NCI-H226 (cell line): ENCODE results near the gene SSTR5.
A peak's percentile ranks its signal among the peaks of the same experiment; 100 is the strongest.

Source experiments
- DNase-seq: peaks from one replicate; pipeline ENCODE4 v3.0.0-alpha.2; 2015

The SSTR5 gene

DNA sequence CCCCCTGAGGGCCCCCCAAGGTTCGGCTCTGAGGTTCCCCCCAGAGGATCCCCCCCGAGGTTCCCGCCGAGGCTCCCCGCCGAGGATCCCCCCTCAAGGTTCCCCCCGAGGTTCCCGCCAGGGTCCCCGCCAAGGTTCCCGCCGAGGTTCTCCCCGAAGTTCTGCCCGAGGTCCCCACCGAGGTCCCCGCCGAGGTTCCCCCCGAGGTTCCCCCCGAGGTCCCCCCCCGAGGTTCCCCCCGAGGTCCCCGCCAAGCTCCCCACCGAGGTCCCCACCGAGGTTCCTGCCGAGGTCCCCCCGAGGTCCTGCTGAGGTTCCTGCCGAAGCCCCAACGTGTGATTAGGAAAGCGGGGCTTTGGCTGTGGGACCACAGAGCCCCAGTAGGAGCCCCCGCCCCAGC is 32.2 kb upstream of the SSTR5 start:
- no peak for DNase-seq

GRCh38 chr16:1042049-1042744 is 30.4 kb upstream of the SSTR5 start:
- no peak for DNase-seq

GRCh38 chr16:1042866-1043265 is 29.7 kb upstream of the SSTR5 start:
- no peak for DNase-seq

DNA sequence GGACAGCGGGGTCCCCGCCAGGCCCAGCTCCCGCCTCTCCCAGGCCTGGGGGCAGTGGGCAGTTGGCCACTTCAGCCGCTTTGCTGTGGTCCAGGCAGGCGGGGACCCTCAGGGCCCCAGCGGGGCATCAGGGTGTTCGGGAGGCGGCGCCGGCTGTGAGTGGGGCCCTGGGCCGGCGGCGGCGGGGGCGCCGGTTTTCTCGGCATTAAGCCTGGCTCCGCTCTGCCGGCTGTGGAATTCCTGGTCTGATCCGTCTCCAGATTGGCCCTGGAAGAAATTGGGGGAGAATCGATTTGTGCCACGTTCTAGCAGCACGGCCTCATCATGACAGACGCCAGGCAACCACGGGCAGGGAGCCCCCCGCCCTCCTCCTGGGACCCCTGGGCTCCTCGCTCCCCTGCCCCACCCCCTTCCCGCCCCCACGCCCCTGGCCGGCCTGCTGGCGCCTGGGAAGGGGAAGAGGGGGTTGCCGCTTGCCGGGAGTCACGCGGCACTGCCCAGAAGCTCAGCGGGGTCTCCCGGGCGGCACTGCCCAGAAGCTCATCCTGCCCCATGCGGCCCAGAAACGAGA is 28.6 kb upstream of the SSTR5 start:
- DNase-seq: no peak

DNA sequence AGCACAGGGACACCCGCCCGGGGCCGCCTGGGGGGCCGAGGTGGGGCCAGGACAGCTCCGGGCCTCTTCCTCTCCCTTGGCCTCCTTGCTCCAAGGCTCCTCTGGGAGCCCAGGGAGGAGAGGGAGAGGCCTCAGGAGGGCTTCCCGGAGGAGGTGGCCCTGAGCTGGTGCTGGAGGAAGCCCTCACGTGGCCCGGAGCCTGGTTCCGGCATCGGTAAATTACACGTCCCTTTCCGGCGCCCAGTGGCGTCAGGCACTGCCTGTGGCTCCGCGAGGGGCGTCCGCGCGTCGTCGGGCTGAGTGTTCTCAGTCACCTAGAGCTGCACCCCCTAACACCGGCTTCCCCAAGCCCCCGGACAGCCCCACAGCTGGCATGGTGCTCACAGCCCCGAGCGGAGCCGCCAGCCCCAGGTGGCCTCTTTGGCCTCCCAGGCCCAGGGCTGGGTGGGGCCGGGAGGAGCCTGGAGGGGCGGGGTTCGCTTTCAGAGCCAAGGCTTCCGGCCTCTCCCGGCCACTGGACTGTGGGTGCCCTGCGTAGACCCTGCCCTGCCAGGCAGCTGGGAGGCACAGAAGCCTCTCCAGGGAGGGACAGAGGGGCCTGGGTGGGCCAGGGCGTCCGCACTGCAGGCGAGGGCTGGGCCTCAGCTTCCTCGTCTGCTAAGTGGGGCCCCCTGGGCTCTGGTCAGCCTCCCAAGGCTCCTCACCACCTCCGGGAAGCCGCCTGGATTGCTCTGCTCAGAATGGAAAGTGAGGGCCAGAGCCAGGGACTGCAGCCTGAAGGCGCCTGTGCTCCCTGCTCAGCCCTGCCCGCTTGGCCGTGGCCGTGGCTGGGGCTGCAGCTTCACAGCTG is 27.9 kb upstream of the SSTR5 start:
- no peak for DNase-seq

- no peak for DNase-seq
Observed at GRCh38 chr16:1045310-1045992, 27.1 kb upstream of the SSTR5 start.

DNA sequence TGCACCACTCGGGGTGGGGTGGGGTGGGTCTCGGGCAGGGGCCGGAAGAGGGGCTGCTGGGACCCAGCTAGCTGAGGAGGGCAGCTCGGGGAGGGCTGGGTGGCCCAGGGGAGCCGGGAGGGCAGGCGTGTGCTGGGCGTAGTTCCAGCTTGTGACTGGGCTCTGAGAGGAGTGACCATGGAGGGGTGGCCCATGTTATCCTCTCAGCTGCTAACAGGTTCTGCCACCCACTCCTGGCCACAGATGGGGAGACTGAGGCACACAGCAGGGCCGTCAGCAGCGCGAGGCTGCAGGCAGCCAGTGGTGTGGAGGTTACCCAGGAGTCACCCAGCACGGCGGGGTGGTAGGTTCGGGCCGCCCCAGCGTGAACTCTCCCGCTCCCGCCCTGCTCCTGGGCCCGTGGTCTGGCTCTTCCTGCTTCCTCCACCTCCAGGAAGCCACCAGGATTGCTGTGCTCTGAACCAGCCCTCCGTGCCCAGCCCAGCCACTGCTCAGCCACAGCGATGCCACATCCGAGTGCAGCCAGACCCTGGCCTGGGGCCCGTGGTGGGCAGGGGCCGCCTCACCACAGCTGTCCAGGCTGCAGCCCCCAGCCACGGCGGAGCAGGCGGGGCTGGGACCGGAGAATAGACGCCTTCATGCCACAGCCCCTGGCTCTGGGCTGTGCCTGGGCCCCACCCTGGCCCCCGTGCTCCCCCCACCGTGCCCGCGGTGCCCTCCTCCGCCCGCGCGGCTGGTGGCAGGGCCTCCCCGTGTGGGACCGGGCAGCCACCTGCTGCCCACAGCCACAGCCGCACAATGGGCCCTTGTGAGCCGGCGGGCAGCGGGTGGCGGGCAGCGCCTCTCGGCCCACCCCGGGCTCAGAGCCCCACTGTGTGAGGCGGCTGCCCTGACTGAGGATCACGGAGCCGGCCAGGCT is 26.3 kb upstream of the SSTR5 start:
- no peak for DNase-seq

GRCh38 chr16:1047123-1047522 is 25.4 kb upstream of the SSTR5 start:
- DNase-seq: no peak

DNA sequence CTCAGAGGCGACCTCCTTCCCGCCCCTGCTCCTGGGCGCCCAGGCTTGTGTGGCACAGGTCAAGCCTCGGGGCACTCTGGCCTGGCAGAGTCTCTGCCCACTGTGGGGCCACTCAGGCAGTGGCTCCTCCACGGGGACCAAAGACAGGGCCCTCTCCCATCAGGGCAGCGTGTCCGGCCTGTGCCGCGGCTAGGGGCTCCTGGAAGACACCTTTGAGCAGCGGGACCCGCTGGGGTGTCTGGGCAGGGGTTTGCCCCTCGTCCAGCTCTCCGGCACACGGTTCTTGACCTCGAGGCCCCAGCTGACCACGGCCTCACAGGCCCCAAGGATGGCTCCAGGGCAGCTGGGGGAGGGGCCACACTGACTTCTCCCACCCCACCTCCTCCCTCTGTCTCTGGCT is 24.7 kb upstream of the SSTR5 start:
- no peak for DNase-seq

DNA sequence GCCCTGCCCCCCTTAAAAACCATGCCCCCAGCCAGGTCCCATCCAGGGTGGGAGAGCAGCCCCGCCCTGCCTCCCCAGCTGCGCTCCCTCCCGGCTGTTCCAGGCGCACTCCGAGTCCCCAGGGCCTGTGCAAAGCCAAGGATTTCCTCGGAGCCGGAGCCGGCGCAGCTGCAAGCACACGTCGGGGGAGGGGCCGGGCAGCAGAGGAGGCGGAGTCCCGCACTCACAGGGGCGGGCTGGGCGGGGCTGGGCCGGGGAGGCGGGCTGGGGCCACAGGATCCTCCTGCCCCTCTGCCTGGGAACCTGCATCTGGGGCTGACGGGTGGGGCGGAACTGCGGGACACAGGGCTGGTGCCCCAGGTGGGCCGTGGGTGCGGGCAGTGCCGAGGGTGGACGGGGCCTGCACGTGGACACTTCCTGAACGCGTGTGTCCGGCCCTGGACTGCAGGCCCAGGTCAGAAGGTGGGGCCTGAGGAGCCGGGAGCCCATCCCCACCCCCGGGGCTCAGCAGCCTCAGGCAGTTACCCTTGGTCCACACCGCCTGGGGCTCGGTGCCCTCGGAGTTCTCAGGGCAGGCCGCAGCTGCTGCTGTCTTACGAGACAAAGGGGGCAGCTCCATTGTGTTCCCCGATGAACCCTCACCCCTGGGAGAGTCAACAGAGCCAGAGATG is 24.0 kb upstream of the SSTR5 start:
- DNase-seq: no peak

DNA sequence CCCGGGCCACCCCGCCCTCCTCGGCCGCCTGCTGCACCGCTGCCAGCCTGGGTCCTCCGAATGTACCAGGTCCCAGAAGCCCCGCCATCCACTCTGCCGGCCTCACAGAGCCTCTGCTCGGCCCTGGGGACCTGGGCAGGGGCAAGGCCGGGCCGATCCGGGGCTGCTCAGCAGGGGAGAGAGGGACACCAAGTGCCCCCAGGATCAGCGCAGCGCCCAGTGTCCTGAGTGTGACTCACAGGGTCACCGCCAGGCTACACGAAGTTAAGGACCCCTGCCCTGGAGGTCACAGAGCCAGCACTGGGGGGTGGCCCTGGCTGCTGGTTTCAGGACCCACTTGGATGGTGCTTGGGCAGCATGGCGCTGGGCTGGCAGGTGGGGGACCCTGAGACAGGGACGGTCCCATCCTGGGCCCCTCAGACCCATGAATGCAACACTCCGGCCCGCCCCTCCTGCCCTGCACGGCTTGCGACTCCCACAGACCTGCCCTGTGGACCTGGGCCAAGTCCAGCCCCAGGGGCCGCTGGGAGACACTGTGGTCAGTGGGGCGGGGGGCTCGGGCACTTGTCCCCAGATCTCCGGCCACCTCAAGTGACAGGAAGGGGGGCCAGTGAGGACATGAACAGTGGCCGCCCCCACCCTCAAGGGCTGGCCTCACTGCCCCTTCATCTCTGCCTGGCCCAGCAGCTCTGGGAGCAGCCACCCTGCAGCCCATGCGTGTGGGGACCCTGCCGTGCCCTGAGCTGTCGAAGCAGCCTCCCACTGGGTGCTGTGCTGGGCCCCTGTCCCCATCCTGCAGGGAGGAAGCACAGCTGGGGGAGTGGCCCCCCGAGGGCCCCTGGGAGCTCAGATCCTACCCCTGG is 23.2 kb upstream of the SSTR5 start:
- no peak for DNase-seq

DNA sequence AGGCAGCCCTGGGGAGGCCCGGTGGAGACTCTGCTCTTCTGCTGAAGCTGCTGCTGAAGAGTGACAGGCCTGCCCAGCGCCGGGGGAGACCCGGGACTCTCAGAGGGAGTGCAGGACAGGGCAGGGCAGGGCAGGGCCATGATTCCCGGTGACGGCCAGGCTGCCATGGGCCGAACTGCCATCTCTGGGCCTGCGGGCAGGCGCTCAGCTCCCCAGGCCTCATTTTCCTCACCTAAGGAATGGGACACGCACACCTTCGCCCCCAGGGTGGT is 22.6 kb upstream of the SSTR5 start:
- DNase-seq: no peak

- DNase-seq: no peak
Observed at GRCh38 chr16:1050516-1050915, 22.0 kb upstream of the SSTR5 start.

- DNase-seq: no peak
Observed at GRCh38 chr16:1050921-1051320, 21.6 kb upstream of the SSTR5 start.

DNA sequence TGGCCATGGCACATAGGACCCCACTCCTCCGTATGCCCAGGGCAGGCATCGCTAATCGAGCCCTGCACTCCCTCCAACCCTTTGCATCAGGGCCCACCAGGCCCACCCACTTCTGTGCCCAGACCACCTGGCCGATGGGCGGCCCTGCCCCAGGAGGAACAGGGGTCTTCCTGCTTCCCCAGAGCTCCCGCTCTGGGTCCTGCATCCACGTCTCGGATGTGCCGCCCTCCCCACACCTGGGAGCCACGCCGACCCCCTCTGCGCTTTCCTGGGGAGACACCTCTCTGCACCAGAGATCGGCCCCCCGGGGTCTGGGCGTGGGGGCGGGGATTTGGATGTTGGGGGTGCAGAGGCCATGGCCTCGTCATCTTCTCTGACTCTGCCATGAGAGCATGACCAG is 21.1 kb upstream of the SSTR5 start:
- DNase-seq: no peak

DNA sequence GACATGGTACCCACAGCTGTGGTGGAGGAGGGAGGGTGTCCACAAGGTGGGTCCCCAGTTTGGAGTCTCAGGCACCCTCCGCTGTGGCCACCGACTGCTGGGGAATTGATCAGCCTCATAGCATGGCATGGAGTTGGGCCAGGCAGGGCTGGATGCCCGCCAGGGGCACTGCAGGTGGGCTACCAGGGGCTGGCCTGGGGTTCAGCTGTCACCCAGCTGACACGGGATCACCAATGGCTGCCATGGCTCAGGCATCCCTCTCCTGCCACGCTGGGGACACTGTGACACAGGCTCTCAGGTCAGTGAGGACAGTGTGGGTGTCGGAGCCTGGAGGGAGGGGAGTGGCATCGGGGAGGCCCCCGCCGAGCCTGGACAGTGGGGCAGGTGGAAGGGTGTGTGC is 19.8 kb upstream of the SSTR5 start:
- DNase-seq: no peak

DNA sequence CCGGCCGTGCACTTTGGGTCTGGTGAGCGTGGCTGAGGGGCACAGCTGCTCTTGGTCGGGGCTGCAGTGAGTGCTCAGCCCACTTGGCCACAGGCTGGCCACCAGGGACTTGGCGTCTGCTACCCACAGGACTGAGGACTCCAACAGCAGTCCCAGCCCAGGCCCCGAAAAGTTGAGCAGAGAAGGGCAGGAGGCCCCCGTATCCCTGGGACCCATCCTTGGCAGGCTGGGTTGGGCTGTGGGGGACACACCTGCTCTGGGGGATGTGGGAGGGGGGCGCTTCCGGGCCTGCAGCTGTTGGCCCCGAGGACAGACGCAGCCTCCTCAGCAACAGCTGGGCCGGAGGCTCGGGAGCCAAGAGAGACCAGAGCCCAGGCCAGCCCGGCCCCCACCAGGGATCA is 19.4 kb upstream of the SSTR5 start:
- no peak for DNase-seq

DNA sequence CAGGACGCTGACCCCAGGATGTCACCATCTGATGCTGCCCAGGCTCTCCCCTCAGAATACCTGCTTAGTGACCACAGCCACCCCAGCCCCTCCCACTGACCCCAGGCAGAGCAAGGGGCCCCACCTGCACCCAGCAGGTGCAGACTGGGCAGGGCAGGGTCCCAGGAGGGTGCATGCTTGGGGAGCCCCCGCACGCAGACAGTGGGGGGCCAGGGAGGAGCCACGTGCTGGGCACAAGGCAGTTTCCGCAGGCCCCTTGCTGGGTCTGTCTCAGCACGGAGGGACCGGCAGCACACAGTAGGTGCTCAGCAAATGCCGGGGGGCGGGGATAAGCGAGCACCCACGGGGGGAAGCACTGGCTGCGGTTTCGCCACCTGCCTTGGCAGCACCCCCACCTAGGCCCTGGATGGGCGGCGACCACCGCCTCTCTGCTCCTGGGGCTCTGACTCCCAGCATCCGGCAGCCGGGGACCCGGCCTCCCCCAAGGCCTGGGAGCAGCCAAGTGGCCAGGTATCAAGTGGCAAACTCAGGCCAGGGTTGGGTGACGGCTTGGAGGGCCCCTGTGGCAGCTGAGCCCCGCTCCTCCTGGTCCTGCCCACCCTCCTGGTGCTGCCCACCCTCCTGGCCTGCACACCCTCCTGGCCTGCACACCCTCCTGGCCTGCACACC is 18.7 kb upstream of the SSTR5 start:
- DNase-seq: no peak

GRCh38 chr16:1054660-1055556 is 17.6 kb upstream of the SSTR5 start:
- DNase-seq: peak; percentile 26

DNA sequence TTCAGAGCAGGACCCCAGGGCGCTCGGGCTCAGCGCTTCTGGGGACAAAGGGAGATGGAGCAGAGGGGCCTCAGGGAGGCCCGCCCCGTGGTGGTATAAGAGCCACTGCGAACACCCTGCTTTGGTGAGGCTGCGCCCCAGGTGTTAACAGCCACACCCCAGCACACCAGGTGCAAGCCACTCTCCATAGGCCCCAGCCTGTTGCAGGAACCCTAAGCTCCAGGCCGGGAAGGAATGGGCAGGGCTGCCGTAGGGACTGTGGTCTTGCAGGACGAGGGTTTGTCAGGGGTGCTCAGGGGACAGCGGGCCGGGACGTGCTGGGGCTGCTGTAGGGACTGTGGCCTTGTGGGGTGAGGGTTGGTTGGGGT is 17.0 kb upstream of the SSTR5 start:
- no peak for DNase-seq
